ENCODE data around the gene KIDINS220. TPM values are rescaled to one million over a fixed set of nuclear protein-coding genes. Genes with fewer than 3 reads are reported as not detected.

KIDINS220 gene
- total and polyA plus RNA-seq, 2 of the 13 experiments (the other 11 are each of a cell fraction or from before 2014, with no cell fraction given), result 25.2 to 32.3 TPM

- no peak for TF ChIP-seq RELA (CRISPR knock-in tag; IDR thresholded peaks at IDR 0.05)
- TF ChIP-seq ZBTB14 (CRISPR knock-in tag; IDR thresholded peaks at IDR 0.05), result no peak
- no peak for TF ChIP-seq ATF3 (CRISPR knock-in tag; IDR thresholded peaks at IDR 0.05)
These were observed 39.0 kb downstream of the KIDINS220 start (continued) for GRCh38 chr2:8798393-8798792.

GRCh38 chr2:8797682-8798081 is 39.7 kb downstream of the KIDINS220 start:
- H3K4me2 ChIP-seq (ENCODE audit: low read depth, low read length), result no peak overlapping the region
- TF ChIP-seq NR2F2 (IDR thresholded peaks at IDR 0.05; ENCODE audit: borderline replicate concordance, low read depth), result no peak
- no peak for TF ChIP-seq ZNF619 (CRISPR knock-in tag; IDR thresholded peaks at IDR 0.05)
- TF ChIP-seq ZSCAN20 (CRISPR knock-in tag; IDR thresholded peaks at IDR 0.05; ENCODE audit: borderline replicate concordance), result no peak
- no peak for TF ChIP-seq TFDP1 (CRISPR knock-in tag; IDR thresholded peaks at IDR 0.05; ENCODE audit: borderline replicate concordance)
- no peaks in the 10 kb centered on the region for H3K9me3 ChIP-seq (ENCODE audit: low read length)
- no peaks in the 10 kb centered on the region for H3K4me1 ChIP-seq (ENCODE audit: insufficient read depth, low read length)
- CTCF ChIA-PET (ENCODE audit: low intra/inter-chr PET ratio, low total read pairs), result no interaction called here
- intact Hi-C loops (cut with micrococcal nuclease; ENCODE audit: unreplicated experiment), result no loop called here
- ATAC-seq (no peak), DNase-seq (ENCODE audit: low spot score) (no peak), FAIRE-seq (peak; percentile 40)
- in situ Hi-C loops (cut with HindIII; ENCODE audit: extremely low pct_ligation_motif_present, low pct_unique_long_range_greater_than_20kb), result no loop called here
- no peak overlapping the region for H3K27ac ChIP-seq (ENCODE audit: extremely low read length, insufficient read depth, low read length)
- peaks cover 29 to 71% of the 10 kb centered on the region in 2 experiments for H3K36me3 ChIP-seq (replicated peaks in 1 of 2; ENCODE audit: control insufficient read depth in 1 of 2, insufficient read depth in 2 of 2, low read length in 2 of 2)
- no peak overlapping the region for H2AFZ ChIP-seq (ENCODE audit: low read length)
- POLR2A ChIA-PET, result no interaction called here
- H3K4me3 ChIP-seq (replicated peaks in 1 of 3; ENCODE audit: insufficient read depth in 1 of 3, low read depth in 2 of 3, low read length in 3 of 3), result no peak overlapping the region
- BruUV-seq (replicated peaks), result no TSS peak
- H3K79me2 ChIP-seq (ENCODE audit: insufficient read depth, low read length), result no peaks in the 10 kb centered on the region
- no peaks in the 10 kb centered on the region for H4K20me1 ChIP-seq (ENCODE audit: insufficient read depth, low read length)
- no peaks in the 10 kb centered on the region for H3K27me3 ChIP-seq (ENCODE audit: control insufficient read depth in 1 of 2, insufficient read depth in 2 of 2, low read length in 2 of 2)
- 99% methylated on average over 2 of the region's 2 CpGs for WGBS (ENCODE audit: low lambda C conversion rate)
- no peak overlapping the region for H3K9ac ChIP-seq (ENCODE audit: insufficient read depth, low read depth, low read length)

Data from HepG2 (cell line).